ENCODE measurements around the gene EIF5B.

EIF5B gene

GRCh38 chr2:99389946-99390345 is 52.8 kb downstream of the EIF5B start:
- Histone ChIP-seq H3K27ac (ENCODE audit: low read length) (no peak overlapping the region), H3K4me2 (ENCODE audit: low read length) (no peak overlapping the region), H3K79me2 (ENCODE audit: low read length) (no peaks in the 10 kb centered on the region), H3K4me1 (ENCODE audit: low read length) (no peaks in the 10 kb centered on the region), H4K20me1 (ENCODE audit: insufficient read depth, low read length) (no peaks in the 10 kb centered on the region), H3K36me3 (replicated peaks; ENCODE audit: low read depth, low read length) (peaks cover 36% of the 10 kb centered on the region), H3K27me3 (ENCODE audit: low read depth, low read length) (no peaks in the 10 kb centered on the region), H3K4me3 (ENCODE audit: low read length) (no peak overlapping the region), H3K9ac (ENCODE audit: low read length) (no peak overlapping the region), H2AFZ (ENCODE audit: low read depth, low read length) (no peak overlapping the region), H3K9me3 (ENCODE audit: insufficient read depth, low read length) (no peaks in the 10 kb centered on the region)
- TF ChIP-seq EZH2phosphoT487 (IDR thresholded peaks at IDR 0.05; ENCODE audit: low read depth), result no peak
- TF ChIP-seq CTCF (IDR thresholded peaks at IDR 0.05; ENCODE audit: low read depth, low read length), result no peak

- Histone ChIP-seq H3K9ac (ENCODE audit: low read length) (no peak overlapping the region), H3K36me3 (replicated peaks; ENCODE audit: low read depth, low read length) (peaks cover 70% of the 10 kb centered on the region)
- TF ChIP-seq EZH2phosphoT487 (IDR thresholded peaks at IDR 0.05; ENCODE audit: low read depth), result no peak
- TF ChIP-seq CTCF (IDR thresholded peaks at IDR 0.05; ENCODE audit: low read depth, low read length), result no peak
These were observed 58.5 kb downstream of the EIF5B start for GRCh38 chr2:99395589-99396130.

GRCh38 chr2:99397266-99397920 is 60.2 kb downstream of the EIF5B start:
- Histone ChIP-seq H3K9me3 (ENCODE audit: insufficient read depth, low read length) (no peaks in the 10 kb centered on the region), H3K27me3 (ENCODE audit: low read depth, low read length) (no peaks in the 10 kb centered on the region), H2AFZ (ENCODE audit: low read depth, low read length) (no peak overlapping the region), H3K9ac (ENCODE audit: low read length) (no peak overlapping the region), H3K36me3 (replicated peaks; ENCODE audit: low read depth, low read length) (peaks cover 76% of the 10 kb centered on the region), H3K4me3 (ENCODE audit: low read length) (no peak overlapping the region), H3K4me2 (ENCODE audit: low read length) (no peak overlapping the region), H3K79me2 (ENCODE audit: low read length) (no peaks in the 10 kb centered on the region), H4K20me1 (ENCODE audit: insufficient read depth, low read length) (no peaks in the 10 kb centered on the region), H3K27ac (ENCODE audit: low read length) (no peak overlapping the region), H3K4me1 (ENCODE audit: low read length) (no peaks in the 10 kb centered on the region)
- TF ChIP-seq EZH2phosphoT487 (IDR thresholded peaks at IDR 0.05; ENCODE audit: low read depth) (no peak), CTCF (IDR thresholded peaks at IDR 0.05; ENCODE audit: low read depth, low read length) (no peak)

More at GRCh38 chr2:99395589-99396130, 58.5 kb downstream of the EIF5B start:
- H3K27me3 ChIP-seq (ENCODE audit: low read depth, low read length), result no peaks in the 10 kb centered on the region
- no peak overlapping the region for H2AFZ ChIP-seq (ENCODE audit: low read depth, low read length)
- H3K27ac ChIP-seq (ENCODE audit: low read length), result no peak overlapping the region
- no peak overlapping the region for H3K4me3 ChIP-seq (ENCODE audit: low read length)
- H3K79me2 ChIP-seq (ENCODE audit: low read length), result no peaks in the 10 kb centered on the region
- no peaks in the 10 kb centered on the region for H4K20me1 ChIP-seq (ENCODE audit: insufficient read depth, low read length)
- no peaks in the 10 kb centered on the region for H3K4me1 ChIP-seq (ENCODE audit: low read length)
- H3K4me2 ChIP-seq (ENCODE audit: low read length), result no peak overlapping the region
- H3K9me3 ChIP-seq (ENCODE audit: insufficient read depth, low read length), result no peaks in the 10 kb centered on the region

- Histone ChIP-seq H3K79me2 (ENCODE audit: low read length) (no peaks in the 10 kb centered on the region), H3K4me2 (ENCODE audit: low read length) (no peak overlapping the region), H3K9me3 (ENCODE audit: insufficient read depth, low read length) (no peaks in the 10 kb centered on the region), H3K27me3 (ENCODE audit: low read depth, low read length) (no peaks in the 10 kb centered on the region), H4K20me1 (ENCODE audit: insufficient read depth, low read length) (no peaks in the 10 kb centered on the region), H3K4me3 (ENCODE audit: low read length) (no peak overlapping the region), H3K9ac (ENCODE audit: low read length) (no peak overlapping the region), H3K36me3 (replicated peaks; ENCODE audit: low read depth, low read length) (peaks cover 83% of the 10 kb centered on the region), H2AFZ (ENCODE audit: low read depth, low read length) (no peak overlapping the region), H3K4me1 (ENCODE audit: low read length) (no peaks in the 10 kb centered on the region), H3K27ac (ENCODE audit: low read length) (no peak overlapping the region)
- TF ChIP-seq EZH2phosphoT487 (IDR thresholded peaks at IDR 0.05; ENCODE audit: low read depth) (no peak), CTCF (IDR thresholded peaks at IDR 0.05; ENCODE audit: low read depth, low read length) (no peak)
These were observed 61.1 kb downstream of the EIF5B start for GRCh38 chr2:99398303-99398702.

All from OCI-LY3 (cell line).